Measurements from ENCODE around the gene RNF17.

RNF17 gene

GRCh38 chr13:24858953-24859352, 95.0 kb downstream of the RNF17 start:
- no peak for DNase-seq (ENCODE audit: low spot score)
- no peak overlapping the region for H3K27ac ChIP-seq
- TF ChIP-seq CTCF (IDR thresholded peaks at IDR 0.05) = no peak
- no peak overlapping the region for H3K4me3 ChIP-seq

GRCh38 chr13:24860770-24861169, 96.8 kb downstream of the RNF17 start:
- Histone ChIP-seq H3K4me3 (no peak overlapping the region), H3K27ac (no peak overlapping the region)
- no peak for TF ChIP-seq CTCF (IDR thresholded peaks at IDR 0.05)
- no peak for DNase-seq (ENCODE audit: low spot score)

GRCh38 chr13:24861617-24862362, 97.8 kb downstream of the RNF17 start:
- TF ChIP-seq CTCF (IDR thresholded peaks at IDR 0.05) = no peak
- no peak for DNase-seq (ENCODE audit: low spot score)
- Histone ChIP-seq H3K4me3 (no peak overlapping the region), H3K27ac (no peak overlapping the region)

- no peak overlapping the region for H3K4me3 ChIP-seq
- DNase-seq (ENCODE audit: low spot score) = no peak
- TF ChIP-seq CTCF (IDR thresholded peaks at IDR 0.05) = no peak
- H3K27ac ChIP-seq = no peak overlapping the region
Observed at GRCh38 chr13:24863748-24864540, 100.0 kb downstream of the RNF17 start.

GRCh38 chr13:24864579-24864978, 100.6 kb downstream of the RNF17 start:
- DNase-seq (ENCODE audit: low spot score) = no peak
- no peak for TF ChIP-seq CTCF (IDR thresholded peaks at IDR 0.05)
- no peak overlapping the region for H3K27ac ChIP-seq

GRCh38 chr13:24865163-24865953, 101.4 kb downstream of the RNF17 start:
- DNase-seq (ENCODE audit: low spot score) = no peak
- Histone ChIP-seq H3K4me3 (no peak overlapping the region), H3K27ac (no peak overlapping the region)
- TF ChIP-seq CTCF (IDR thresholded peaks at IDR 0.05) = no peak

More at GRCh38 chr13:24864579-24864978, 100.6 kb downstream of the RNF17 start:
- H3K4me3 ChIP-seq = no peak overlapping the region

Data from coronary artery (tissue), 2 donors.